ENCODE results near the gene GHR. TPM values are rescaled to one million over a fixed set of nuclear protein-coding genes. Genes with fewer than 3 reads are reported as not detected.

Gene GHR
- total RNA-seq, 2 donors from 2014 or later = 6.4 to 12.8 TPM

- Histone ChIP-seq H3K27ac (no peak overlapping the region), H3K9me3 (no peaks in the 10 kb centered on the region), H3K36me3 (no peaks in the 10 kb centered on the region), H3K27me3 (replicated peaks; ENCODE audit: insufficient read depth) (no peaks in the 10 kb centered on the region), H3K4me3 (no peak overlapping the region), H3K4me1 (ENCODE audit: control insufficient read depth in 1 of 2, low read depth in 2 of 2) (no peaks in the 10 kb centered on the region)
- ATAC-seq (ENCODE audit: insufficient number of reproducible peaks, low FRiP score, low read depth) = no peak
- TF ChIP-seq CTCF (IDR thresholded peaks at IDR 0.05) = no peak
- DNase-seq (ENCODE audit: low spot score) = no peak
Observed at GRCh38 chr5:42753099-42753498, 329.9 kb downstream of the GHR start.

GRCh38 chr5:42756606-42757601, 333.7 kb downstream of the GHR start, which contains the start of gene CCDC152:
TSS of gene CCDC152 (plus strand) at chr5:42756818. CDS start at chr5:42759122, 2,304 bp downstream.
- ATAC-seq (ENCODE audit: insufficient number of reproducible peaks, low FRiP score, low read depth) (no peak), DNase-seq (ENCODE audit: low spot score) (no peak)
- Histone ChIP-seq H3K36me3 (no peaks in the 10 kb centered on the region), H3K4me3 (peak within 1 kb of the TSS; percentile 74), H3K27me3 (replicated peaks; ENCODE audit: insufficient read depth) (no peaks in the 10 kb centered on the region), H3K4me1 (ENCODE audit: control insufficient read depth in 1 of 2, low read depth in 2 of 2) (no peaks in the 10 kb centered on the region), H3K27ac (no peak within 1 kb of the TSS), H3K9me3 (no peaks in the 10 kb centered on the region)
- TF ChIP-seq CTCF (IDR thresholded peaks at IDR 0.05) = no peak

- Histone ChIP-seq H3K9me3 (no peaks in the 10 kb centered on the region), H3K4me1 (ENCODE audit: control insufficient read depth in 1 of 2, low read depth in 2 of 2) (no peaks in the 10 kb centered on the region), H3K27ac (no peak overlapping the region), H3K36me3 (no peaks in the 10 kb centered on the region), H3K27me3 (replicated peaks; ENCODE audit: insufficient read depth) (no peaks in the 10 kb centered on the region), H3K4me3 (no peak overlapping the region)
- ATAC-seq (ENCODE audit: insufficient number of reproducible peaks, low FRiP score, low read depth) = no peak
- DNase-seq (ENCODE audit: low spot score) = no peak
- no peak for TF ChIP-seq CTCF (IDR thresholded peaks at IDR 0.05)
Observed at GRCh38 chr5:42759456-42759855, 336.2 kb downstream of the GHR start.

- H3K4me1 ChIP-seq (ENCODE audit: control insufficient read depth in 1 of 2, low read depth in 2 of 2) = no peaks in the 10 kb centered on the region
- H3K36me3 ChIP-seq = no peaks in the 10 kb centered on the region
- ATAC-seq (ENCODE audit: insufficient number of reproducible peaks, low FRiP score, low read depth) (no peak), DNase-seq (ENCODE audit: low spot score) (no peak)
- no peak overlapping the region for H3K4me3 ChIP-seq
- H3K9me3 ChIP-seq = no peaks in the 10 kb centered on the region
- no peaks in the 10 kb centered on the region for H3K27me3 ChIP-seq (replicated peaks; ENCODE audit: insufficient read depth)
- H3K27ac ChIP-seq = no peak overlapping the region
- no peak for TF ChIP-seq CTCF (IDR thresholded peaks at IDR 0.05)
Observed at GRCh38 chr5:42760426-42760825, 337.2 kb downstream of the GHR start.

GRCh38 chr5:42761791-42762190, 338.6 kb downstream of the GHR start:
- Histone ChIP-seq H3K4me1 (ENCODE audit: control insufficient read depth in 1 of 2, low read depth in 2 of 2) (no peaks in the 10 kb centered on the region), H3K27me3 (replicated peaks; ENCODE audit: insufficient read depth) (no peaks in the 10 kb centered on the region), H3K36me3 (no peaks in the 10 kb centered on the region), H3K27ac (no peak overlapping the region), H3K9me3 (no peaks in the 10 kb centered on the region), H3K4me3 (no peak overlapping the region)
- TF ChIP-seq CTCF (IDR thresholded peaks at IDR 0.05) = no peak
- no peak for ATAC-seq (ENCODE audit: insufficient number of reproducible peaks, low FRiP score, low read depth)
- DNase-seq (ENCODE audit: low spot score) = no peak
